ENCODE data around the gene TRPM2. TPM values are rescaled to one million over a fixed set of nuclear protein-coding genes. Genes with fewer than 3 reads are reported as not detected.

The TRPM2 gene
- total RNA-seq, 1 donor from 2014 or later, result not detected

DNA sequence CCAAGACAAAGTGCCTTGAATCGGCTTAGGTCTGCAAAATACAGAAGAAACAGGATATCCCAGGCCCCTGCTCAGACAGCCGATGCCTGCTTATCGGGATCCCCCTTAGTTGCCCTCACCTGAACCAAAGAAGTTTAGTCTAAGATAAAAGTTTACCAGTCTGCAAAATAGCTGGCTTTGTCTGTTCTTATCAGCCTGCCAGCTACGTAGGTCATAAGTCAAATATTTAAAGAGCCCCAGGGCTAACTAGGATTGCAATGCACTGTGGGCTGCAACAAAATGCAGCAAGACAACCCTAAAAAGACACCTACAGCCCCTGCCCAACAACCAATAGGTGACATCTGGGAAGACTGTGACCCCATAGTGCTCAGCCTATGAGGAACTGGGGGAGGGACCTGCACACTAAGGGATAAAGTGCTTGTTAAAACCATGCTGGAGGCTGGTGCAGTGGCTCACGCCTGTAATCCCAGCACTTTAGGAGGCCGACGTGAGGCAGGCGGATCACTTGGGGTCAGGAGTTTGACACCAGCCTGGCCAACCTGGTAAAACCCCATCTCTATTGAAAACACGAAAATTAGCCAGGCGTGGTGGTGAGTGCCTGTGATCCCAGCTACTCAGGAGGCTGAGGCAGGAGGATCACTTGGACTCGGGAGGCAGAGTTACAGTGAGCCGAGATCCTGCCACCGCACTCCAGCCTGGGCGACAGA, 129.3 kb downstream of the TRPM2 start:
- no peak for DNase-seq (ENCODE audit: extremely low spot score, unreplicated experiment)
- no peaks in the 10 kb centered on the region for H3K36me3 Mint-ChIP-seq (ENCODE audit: unreplicated experiment)
- peaks cover 6% of the 10 kb centered on the region for H3K27me3 Mint-ChIP-seq (ENCODE audit: unreplicated experiment)
- no peaks in the 10 kb centered on the region for H3K4me1 Mint-ChIP-seq (ENCODE audit: unreplicated experiment)
- TF ChIP-seq, protein P1, sequence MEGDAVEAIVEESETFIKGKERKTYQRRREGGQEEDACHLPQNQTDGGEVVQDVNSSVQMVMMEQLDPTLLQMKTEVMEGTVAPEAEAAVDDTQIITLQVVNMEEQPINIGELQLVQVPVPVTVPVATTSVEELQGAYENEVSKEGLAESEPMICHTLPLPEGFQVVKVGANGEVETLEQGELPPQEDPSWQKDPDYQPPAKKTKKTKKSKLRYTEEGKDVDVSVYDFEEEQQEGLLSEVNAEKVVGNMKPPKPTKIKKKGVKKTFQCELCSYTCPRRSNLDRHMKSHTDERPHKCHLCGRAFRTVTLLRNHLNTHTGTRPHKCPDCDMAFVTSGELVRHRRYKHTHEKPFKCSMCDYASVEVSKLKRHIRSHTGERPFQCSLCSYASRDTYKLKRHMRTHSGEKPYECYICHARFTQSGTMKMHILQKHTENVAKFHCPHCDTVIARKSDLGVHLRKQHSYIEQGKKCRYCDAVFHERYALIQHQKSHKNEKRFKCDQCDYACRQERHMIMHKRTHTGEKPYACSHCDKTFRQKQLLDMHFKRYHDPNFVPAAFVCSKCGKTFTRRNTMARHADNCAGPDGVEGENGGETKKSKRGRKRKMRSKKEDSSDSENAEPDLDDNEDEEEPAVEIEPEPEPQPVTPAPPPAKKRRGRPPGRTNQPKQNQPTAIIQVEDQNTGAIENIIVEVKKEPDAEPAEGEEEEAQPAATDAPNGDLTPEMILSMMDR (IDR thresholded peaks at IDR 0.05), result no peak
- no peak overlapping the region for H3K4me3 Mint-ChIP-seq (ENCODE audit: unreplicated experiment)
- H3K27ac Mint-ChIP-seq (ENCODE audit: unreplicated experiment), result no peak overlapping the region
- H3K9me3 Mint-ChIP-seq (ENCODE audit: unreplicated experiment), result no peaks in the 10 kb centered on the region

- H3K4me3 Mint-ChIP-seq (ENCODE audit: unreplicated experiment), result no peak overlapping the region
- peaks cover 6% of the 10 kb centered on the region for H3K27me3 Mint-ChIP-seq (ENCODE audit: unreplicated experiment)
- no peak overlapping the region for H3K27ac Mint-ChIP-seq (ENCODE audit: unreplicated experiment)
- TF ChIP-seq, protein P1 (IDR thresholded peaks at IDR 0.05), result no peak
- H3K4me1 Mint-ChIP-seq (ENCODE audit: unreplicated experiment), result no peaks in the 10 kb centered on the region
- no peaks in the 10 kb centered on the region for H3K36me3 Mint-ChIP-seq (ENCODE audit: unreplicated experiment)
- DNase-seq (ENCODE audit: extremely low spot score, unreplicated experiment), result no peak
- H3K9me3 Mint-ChIP-seq (ENCODE audit: unreplicated experiment), result no peaks in the 10 kb centered on the region
These were observed 130.1 kb downstream of the TRPM2 start for GRCh38 chr21:44483288-44484237.

- no peaks in the 10 kb centered on the region for H3K9me3 Mint-ChIP-seq (ENCODE audit: unreplicated experiment)
- no peak for DNase-seq (ENCODE audit: extremely low spot score, unreplicated experiment)
These were observed 131.3 kb downstream of the TRPM2 start for GRCh38 chr21:44484498-44485253.

DNA sequence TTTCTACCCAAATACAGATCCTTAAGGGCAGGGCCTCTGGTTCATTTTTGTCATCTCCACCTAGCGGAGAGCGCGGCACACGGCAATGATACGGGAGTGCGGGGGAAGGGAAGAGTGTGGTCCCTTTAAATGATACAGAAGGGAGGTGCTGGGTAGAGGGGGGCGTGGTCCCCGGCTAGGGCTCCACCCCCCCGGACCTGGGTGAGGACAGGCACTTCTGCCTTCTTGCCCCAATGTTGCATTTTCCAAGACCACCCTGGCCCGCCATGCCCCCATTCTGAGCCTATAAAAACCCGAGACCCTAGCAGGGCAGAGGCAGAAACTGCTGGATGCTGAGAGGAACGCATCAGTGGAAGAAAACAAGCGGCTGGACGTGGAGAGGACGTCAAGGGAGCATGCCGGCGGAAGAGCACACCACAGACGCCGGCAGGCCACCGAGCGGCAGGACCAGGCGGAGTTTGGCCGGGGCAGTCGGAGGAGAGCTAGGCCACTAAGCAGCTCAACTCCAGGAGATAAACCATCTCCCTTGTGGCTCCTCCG, 131.9 kb downstream of the TRPM2 start:
- H3K4me3 Mint-ChIP-seq (ENCODE audit: unreplicated experiment), result peak overlapping the region; percentile 72
- no peaks in the 10 kb centered on the region for H3K9me3 Mint-ChIP-seq (ENCODE audit: unreplicated experiment)
- H3K27me3 Mint-ChIP-seq (ENCODE audit: unreplicated experiment), result peaks cover 10% of the 10 kb centered on the region
- no peaks in the 10 kb centered on the region for H3K36me3 Mint-ChIP-seq (ENCODE audit: unreplicated experiment)
- DNase-seq (ENCODE audit: extremely low spot score, unreplicated experiment), result no peak
- H3K27ac Mint-ChIP-seq (ENCODE audit: unreplicated experiment), result peak overlapping the region; percentile 10
- H3K4me1 Mint-ChIP-seq (ENCODE audit: unreplicated experiment), result no peaks in the 10 kb centered on the region
- TF ChIP-seq, protein P1 (IDR thresholded peaks at IDR 0.05), result peak; percentile 35

More at GRCh38 chr21:44484498-44485253, 131.3 kb downstream of the TRPM2 start:
- H3K27ac Mint-ChIP-seq (ENCODE audit: unreplicated experiment), result no peak overlapping the region
- H3K27me3 Mint-ChIP-seq (ENCODE audit: unreplicated experiment), result peaks cover 10% of the 10 kb centered on the region
- TF ChIP-seq, protein P1 (IDR thresholded peaks at IDR 0.05), result no peak
- H3K4me1 Mint-ChIP-seq (ENCODE audit: unreplicated experiment), result no peaks in the 10 kb centered on the region
- H3K4me3 Mint-ChIP-seq (ENCODE audit: unreplicated experiment), result no peak overlapping the region
- no peaks in the 10 kb centered on the region for H3K36me3 Mint-ChIP-seq (ENCODE audit: unreplicated experiment)

All from osteocyte (in vitro differentiated cells).